Smooth muscle cell (in vitro differentiated cells): ENCODE data around the gene RALB. TPM values are rescaled to one million over a fixed set of nuclear protein-coding genes. Genes with fewer than 3 reads are reported as not detected.

Experiments used
- DNase-seq: peaks from one replicate; lab custom pipeline; 2025; ENCODE audit not compliant: unreplicated experiment; lab: John Stamatoyannopoulos, UW
- H2AFZ ChIP-seq: fragments of 200-600 bp; sonication (generic); 2 replicates; pipeline ENCODE4 v1.6.0; 2016; ENCODE audit warnings: antibody characterized with exemption, low read depth, mild to moderate bottlenecking
- H3F3A ChIP-seq: fragments of 200-600 bp; sonication (generic); 2 replicates; pipeline ENCODE4 v1.6.0; 2017; ENCODE audit warnings: antibody characterized with exemption, low read depth
- H3K27ac ChIP-seq: fragments of 200-600 bp; sonication (generic); 2 replicates; pipeline ENCODE4 v1.5.1; 2016; ENCODE audit warnings: low read depth, mild to moderate bottlenecking
- H3K27me3 ChIP-seq: fragments of 200-600 bp; sonication (generic); 2 replicates; pipeline ENCODE4 v1.6.1; 2016; ENCODE audit warnings: low read depth, mild to moderate bottlenecking
- H3K36me3 ChIP-seq: fragments of 200-600 bp; sonication (generic); 2 replicates; pipeline ENCODE4 v1.5.1; 2016; ENCODE audit warnings: low read depth
- H3K4me1 ChIP-seq: fragments of 200-600 bp; sonication (generic); 2 replicates; pipeline ENCODE4 v1.5.1; 2016; ENCODE audit warnings: low read depth
- H3K4me2 ChIP-seq: fragments of 200-600 bp; sonication (generic); 2 replicates; pipeline ENCODE4 v1.6.0; 2016; ENCODE audit warnings: mild to moderate bottlenecking
- H3K4me3 ChIP-seq: fragments of 200-600 bp; sonication (generic); 2 replicates; pipeline ENCODE4 v1.5.1; 2016; ENCODE audit warnings: mild to moderate bottlenecking
- H3K79me2 ChIP-seq: fragments of 200-600 bp; sonication (generic); 2 replicates; pipeline ENCODE4 v1.6.0; 2016; ENCODE audit warnings: low read depth, mild to moderate bottlenecking
- H3K9ac ChIP-seq: fragments of 200-600 bp; sonication (generic); 2 replicates; pipeline ENCODE4 v1.6.0; 2016; ENCODE audit warnings: low read depth
- H3K9me3 ChIP-seq: fragments of 200-600 bp; sonication (generic); replicated peaks from 2 replicates; pipeline ENCODE4 v1.5.1; 2016; ENCODE audit warnings: low read depth
- H4K20me1 ChIP-seq: fragments of 200-600 bp; sonication (generic); 2 replicates; pipeline ENCODE4 v1.6.0; 2016; ENCODE audit warnings: low read depth
- CTCF ChIP-seq: fragments of 200-600 bp; sonication (generic); IDR thresholded peaks from 2 replicates; pipeline ENCODE4 v1.5.1; 2017; ENCODE audit warnings: borderline replicate concordance, mild to moderate bottlenecking, antibody characterized with exemption; ENCODE audit not compliant: insufficient read depth, poor library complexity, severe bottlenecking
- WGBS: methylation state at CpG from one replicate; pipeline ENCODE4 v1.1.7; 2016; ENCODE audit warnings: low lambda C conversion rate; 5-methylcytosine and 5-hydroxymethylcytosine counted together
- polyA plus RNA-seq: library from polyadenylated mRNA; unstranded; fragments of >200 nt; fragmentation: Nextera tagmentation; extraction: Ambion mirVana; gene quantifications from 2 replicates; pipeline ENCODE4 v1.2.1, GENCODE V29; 2016
- total RNA-seq: library from RNA; depleted of rRNA; stranded (reverse); fragments of >200 nt; gene quantifications from 2 replicates; pipeline ENCODE4 v1.2.3, GENCODE V29; 2014

The RALB gene
- total and polyA plus RNA-seq, 2 experiments from 2014 or later = 69.9 to 73.4 TPM

GRCh38 chr2:120218181-120218580 lies 34.5 kb upstream of the RALB start:
- Histone ChIP-seq H3K9me3 (no peaks in the 10 kb centered on the region), H3F3A (no peaks in the 10 kb centered on the region), H3K4me3 (no peak overlapping the region), H3K36me3 (no peaks in the 10 kb centered on the region), H3K27ac (no peak overlapping the region), H3K4me1 (no peaks in the 10 kb centered on the region), H2AFZ (no peak overlapping the region), H3K9ac (no peak overlapping the region), H4K20me1 (peaks cover 3% of the 10 kb centered on the region), H3K79me2 (peaks cover 6% of the 10 kb centered on the region), H3K4me2 (no peak overlapping the region), H3K27me3 (no peaks in the 10 kb centered on the region)
- TF ChIP-seq CTCF = no peak
- DNase-seq = no peak
- WGBS = 94% methylated on average over 5 of the region's 5 CpGs

GRCh38 chr2:120219291-120219690 lies 33.4 kb upstream of the RALB start:
- no peaks in the 10 kb centered on the region for H3F3A ChIP-seq
- no peaks in the 10 kb centered on the region for H3K36me3 ChIP-seq
- no peak for TF ChIP-seq CTCF
- 100% methylated on average over 5 of the region's 5 CpGs for WGBS
- H3K4me2 ChIP-seq = no peak overlapping the region
- H3K79me2 ChIP-seq = peaks cover 6% of the 10 kb centered on the region
- no peaks in the 10 kb centered on the region for H3K9me3 ChIP-seq
- H2AFZ ChIP-seq = no peak overlapping the region
- H3K27me3 ChIP-seq = no peaks in the 10 kb centered on the region
- no peak for DNase-seq
- H3K9ac ChIP-seq = no peak overlapping the region
- peaks cover 4% of the 10 kb centered on the region for H3K4me1 ChIP-seq
- H3K27ac ChIP-seq = no peak overlapping the region
- H3K4me3 ChIP-seq = no peak overlapping the region
- H4K20me1 ChIP-seq = peaks cover 3% of the 10 kb centered on the region

- Histone ChIP-seq H3K4me2 (no peak overlapping the region), H3K36me3 (no peaks in the 10 kb centered on the region), H3F3A (no peaks in the 10 kb centered on the region), H2AFZ (no peak overlapping the region), H3K9ac (no peak overlapping the region), H3K27me3 (no peaks in the 10 kb centered on the region), H3K27ac (no peak overlapping the region), H3K4me1 (peaks cover 4% of the 10 kb centered on the region), H3K4me3 (no peak overlapping the region), H3K9me3 (no peaks in the 10 kb centered on the region), H3K79me2 (peaks cover 6% of the 10 kb centered on the region), H4K20me1 (peaks cover 3% of the 10 kb centered on the region)
- WGBS = 94% methylated on average over 5 of the region's 5 CpGs
- DNase-seq = no peak
- no peak for TF ChIP-seq CTCF
Observed at GRCh38 chr2:120219766-120220165, 32.9 kb upstream of the RALB start.

GRCh38 chr2:120220756-120221155 lies 31.9 kb upstream of the RALB start:
- no peak for DNase-seq
- Histone ChIP-seq H3K27ac (no peak overlapping the region), H4K20me1 (peaks cover 3% of the 10 kb centered on the region), H3F3A (no peaks in the 10 kb centered on the region), H3K4me1 (peaks cover 4% of the 10 kb centered on the region), H2AFZ (no peak overlapping the region), H3K9me3 (no peaks in the 10 kb centered on the region), H3K4me2 (no peak overlapping the region), H3K4me3 (no peak overlapping the region), H3K9ac (no peak overlapping the region), H3K79me2 (peaks cover 6% of the 10 kb centered on the region), H3K27me3 (no peaks in the 10 kb centered on the region), H3K36me3 (no peaks in the 10 kb centered on the region)
- 94% methylated on average over 2 of the region's 2 CpGs for WGBS
- TF ChIP-seq CTCF = no peak
